Measurements from ENCODE around the gene RPGRIP1. TPM values are rescaled to one million over a fixed set of nuclear protein-coding genes. Genes with fewer than 3 reads are reported as not detected.

The RPGRIP1 gene
- total and polyA plus RNA-seq, 9 of the 15 experiments (the other 6 are each of a cell fraction or from before 2014, with no cell fraction given), result 0.47 to 0.95 (median 0.65) TPM; not detected in 1

DNA sequence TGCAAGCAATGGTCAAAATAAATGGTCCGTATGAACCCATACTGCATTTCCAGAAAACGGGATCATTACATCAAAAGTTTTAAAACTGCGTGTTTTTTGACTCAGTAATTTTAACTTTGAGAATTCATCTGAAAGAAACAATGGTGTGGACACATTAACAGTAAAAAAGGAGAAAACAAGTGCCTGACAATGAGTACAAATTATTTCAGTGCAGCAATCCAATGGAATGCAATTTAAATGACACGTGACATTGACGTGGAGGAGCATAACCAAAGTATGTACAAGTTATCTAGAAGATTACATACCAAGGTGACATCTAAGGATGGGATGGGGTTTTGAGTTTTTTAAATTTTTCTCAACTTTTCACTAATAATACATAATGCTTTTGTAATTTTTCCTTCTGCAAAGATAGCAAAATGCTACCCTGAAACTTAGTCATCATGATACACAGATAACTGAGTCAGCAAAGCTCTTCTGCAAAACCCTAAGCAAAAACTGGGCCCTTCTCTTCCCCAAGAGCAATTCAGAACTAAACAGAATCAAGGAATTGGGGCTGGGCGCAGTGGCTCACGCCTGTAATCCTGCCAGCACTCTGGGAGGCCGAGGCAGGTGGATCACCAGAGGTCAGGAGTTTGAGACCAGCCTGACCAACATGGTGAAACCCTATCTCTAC lies 31.0 kb upstream of the RPGRIP1 start:
- FAIRE-seq (peak; percentile 11), ATAC-seq (no peak), DNase-seq (ENCODE audit: extremely low read depth in 1 of 4, low spot score in 3 of 4) (no peak)
- no peaks in the 10 kb centered on the region for H3K9me3 ChIP-seq (replicated peaks; ENCODE audit: control insufficient read depth, insufficient read depth, low read depth, low read length)
- WGBS (ENCODE audit: insufficient coverage, low coverage, missing lambda C conversion rate), result 76% methylated on average over 8 of the region's 8 CpGs
- peak; percentile 78 for TF ChIP-seq MAFG (tag; conservative IDR thresholded peaks at IDR 0.05)
- peak; percentile 61; the same call in 1 of the 2 replicates for TF ChIP-seq MAFK (IDR thresholded peaks at IDR 0.05; ENCODE audit: low read length)
- TF ChIP-seq C11orf30 (IDR thresholded peaks at IDR 0.05; ENCODE audit: low read depth), result peak; percentile 76
- TF ChIP-seq, protein P1, sequence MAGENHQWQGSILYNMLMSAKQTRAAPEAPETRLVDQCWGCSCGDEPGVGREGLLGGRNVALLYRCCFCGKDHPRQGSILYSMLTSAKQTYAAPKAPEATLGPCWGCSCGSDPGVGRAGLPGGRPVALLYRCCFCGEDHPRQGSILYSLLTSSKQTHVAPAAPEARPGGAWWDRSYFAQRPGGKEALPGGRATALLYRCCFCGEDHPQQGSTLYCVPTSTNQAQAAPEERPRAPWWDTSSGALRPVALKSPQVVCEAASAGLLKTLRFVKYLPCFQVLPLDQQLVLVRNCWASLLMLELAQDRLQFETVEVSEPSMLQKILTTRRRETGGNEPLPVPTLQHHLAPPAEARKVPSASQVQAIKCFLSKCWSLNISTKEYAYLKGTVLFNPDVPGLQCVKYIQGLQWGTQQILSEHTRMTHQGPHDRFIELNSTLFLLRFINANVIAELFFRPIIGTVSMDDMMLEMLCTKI (IDR thresholded peaks at IDR 0.05; ENCODE audit: partially characterized antibody), result no peak
- TF ChIP-seq MAFF (IDR thresholded peaks at IDR 0.05; ENCODE audit: low read length), result peak; percentile 62; the same call in 1 of the 2 replicates
- peak; percentile 90 for TF ChIP-seq ZNF316 (IDR thresholded peaks at IDR 0.05)
- TF ChIP-seq, protein P2, sequence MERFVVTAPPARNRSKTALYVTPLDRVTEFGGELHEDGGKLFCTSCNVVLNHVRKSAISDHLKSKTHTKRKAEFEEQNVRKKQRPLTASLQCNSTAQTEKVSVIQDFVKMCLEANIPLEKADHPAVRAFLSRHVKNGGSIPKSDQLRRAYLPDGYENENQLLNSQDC (CRISPR knock-in tag; IDR thresholded peaks at IDR 0.05), result no peak
- no peak for TF ChIP-seq MEF2D (tag; conservative IDR thresholded peaks at IDR 0.05; ENCODE audit: low read depth)
- no peaks in the 10 kb centered on the region for H3K9me1 ChIP-seq (ENCODE audit: control insufficient read depth, insufficient read depth, low read length)
- H3K27me3 ChIP-seq (ENCODE audit: control insufficient read depth in 2 of 2, insufficient read depth in 2 of 2, low read length in 2 of 2), result no peaks in the 10 kb centered on the region
- in situ Hi-C loops (cut with MboI), result no loop called here
- peaks cover 33% of the 10 kb centered on the region for H4K20me1 ChIP-seq (replicated peaks; ENCODE audit: control insufficient read depth, insufficient read depth, low read length)
- H3K36me3 ChIP-seq (ENCODE audit: control insufficient read depth, insufficient read depth, low read length), result peaks cover 93% of the 10 kb centered on the region
- peaks cover 100% of the 10 kb centered on the region for H3K79me2 ChIP-seq (ENCODE audit: control insufficient read depth, insufficient read depth, low read length)
- no peak overlapping the region for H3K27ac ChIP-seq (ENCODE audit: extremely low read depth, low read depth, low read length)
- CTCF ChIA-PET (ENCODE audit: low intra/inter-chr PET ratio), result no interaction called here
- peaks cover 0 to 2% of the 10 kb centered on the region in 2 experiments; a peak in 2 of 5 replicates for H3K4me1 ChIP-seq (replicated peaks in 1 of 2; ENCODE audit: control insufficient read depth in 2 of 2, insufficient read depth in 2 of 2, low read length in 2 of 2)
- H2AFZ ChIP-seq (ENCODE audit: low read depth, low read length), result no peak overlapping the region
- no peak overlapping the region for H3K4me3 ChIP-seq
- no peak overlapping the region for H3K4me2 ChIP-seq (ENCODE audit: insufficient read depth, low read length)
- intact Hi-C loops (cut with micrococcal nuclease), result no loop called here
- no peak overlapping the region for H3K9ac ChIP-seq (ENCODE audit: insufficient read depth in 1 of 2, low read depth in 2 of 2, low read length in 2 of 2)
- BruUV-seq (replicated peaks), result no TSS peak
- POLR2A ChIA-PET, result interaction anchor here (0.6 to 1.2 kb wide), 2 partner anchors 8 to 128 kb away, joined by 3 to 6 read pairs; no protein-coding TSS in a partner anchor
